Mononuclear cell (primary cell): ENCODE results near the gene EIF1AY. TPM values are rescaled to one million over a fixed set of nuclear protein-coding genes. Genes with fewer than 3 reads are reported as not detected.
"Not testable (repeated sequence)": the region's sequence is repeated elsewhere in the genome, so short reads cannot be mapped to it uniquely, and the experiment has no call there.

Experiments used
- H3K27me3 ChIP-seq: 2 replicates; pipeline ENCODE4 v1.6.0; 2011; ENCODE audit warnings: low read length, control low read depth; ENCODE audit not compliant: insufficient read depth
- H3K4me1 ChIP-seq: 2 replicates; pipeline ENCODE4 v1.5.1; 2011; ENCODE audit warnings: mild to moderate bottlenecking, low read length, control low read depth; ENCODE audit not compliant: insufficient read depth
- H3K4me3 ChIP-seq: 2 replicates; pipeline ENCODE4 v1.5.1; 2011; ENCODE audit warnings: mild to moderate bottlenecking, low read length, moderate library complexity
- H3K9me3 ChIP-seq: 2 replicates; pipeline ENCODE4 v1.5.1; 2011; ENCODE audit warnings: low read depth, mild to moderate bottlenecking, control low read depth, low read length
- total RNA-seq: library from RNA; depleted of rRNA; stranded (reverse); fragments of >200 nt; gene quantifications from one replicate; pipeline ENCODE4 v1.2.3, GENCODE V29; 2012

EIF1AY gene, protein sequence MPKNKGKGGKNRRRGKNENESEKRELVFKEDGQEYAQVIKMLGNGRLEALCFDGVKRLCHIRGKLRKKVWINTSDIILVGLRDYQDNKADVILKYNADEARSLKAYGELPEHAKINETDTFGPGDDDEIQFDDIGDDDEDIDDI
- not detected for total RNA-seq

DNA sequence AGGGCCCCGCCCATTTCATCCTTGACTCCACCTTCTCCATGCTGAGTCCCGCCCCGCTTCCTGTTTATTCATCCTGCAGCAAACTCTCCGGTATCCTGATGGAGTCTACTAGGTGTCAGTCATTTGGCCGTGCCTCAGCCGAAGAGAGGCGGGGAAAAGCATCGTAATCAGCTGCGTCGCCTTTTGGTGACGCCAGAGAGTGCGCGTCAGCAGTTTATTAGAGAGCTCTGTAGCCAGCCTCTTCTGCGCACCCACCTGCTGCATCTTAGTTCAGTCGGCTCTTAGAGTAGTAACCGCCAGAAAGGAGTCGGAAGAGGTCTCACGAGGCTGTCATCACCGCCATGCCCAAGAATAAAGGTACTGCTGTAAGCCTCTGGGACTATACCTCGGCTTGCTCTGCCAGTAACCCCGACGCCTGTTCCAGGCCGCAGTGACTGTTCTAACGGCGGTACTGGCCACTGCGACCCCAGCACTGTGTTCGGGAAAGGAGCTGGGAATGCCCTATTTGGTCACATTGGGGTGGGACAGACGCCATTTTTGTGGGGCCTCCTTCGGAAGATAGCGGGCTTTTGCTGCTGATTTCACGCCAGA is at the start of gene EIF1AY:
EIF1AY (plus strand) TSS at position 246 of the 591 bp plus-strand sequence; CDS start at position 342, 96 bp downstream.
- Histone ChIP-seq H3K27me3 (no peaks in the 10 kb centered on the region), H3K4me1 (peaks cover 10% of the 10 kb centered on the region), H3K4me3 (peak within 1 kb of the TSS; percentile 78), H3K9me3 (no peaks in the 10 kb centered on the region)

DNA sequence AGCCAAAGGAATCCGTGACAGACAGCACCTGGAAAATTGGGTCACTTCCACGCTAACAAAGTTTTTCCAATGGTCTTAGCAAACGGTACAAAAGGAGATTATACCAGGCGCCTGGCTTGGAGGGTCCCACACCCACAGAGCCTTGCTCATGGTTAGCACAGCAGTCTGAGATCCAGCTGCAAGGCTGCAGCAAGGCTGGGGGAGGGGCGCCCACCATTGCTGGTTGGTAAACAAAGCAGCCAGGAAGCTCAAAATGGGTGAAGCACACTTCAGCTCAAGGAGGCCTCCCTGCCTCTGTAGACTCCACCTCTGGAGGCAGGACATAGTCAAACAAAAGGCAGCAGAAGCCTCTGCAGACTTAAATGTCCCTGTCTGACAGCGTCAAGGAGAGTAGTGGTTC is 47.1 kb upstream of the EIF1AY start:
- Histone ChIP-seq H3K9me3 (no peaks in the 10 kb centered on the region), H3K27me3 (no peaks in the 10 kb centered on the region), H3K4me1 (no peaks in the 10 kb centered on the region), H3K4me3 (no peak overlapping the region)

DNA sequence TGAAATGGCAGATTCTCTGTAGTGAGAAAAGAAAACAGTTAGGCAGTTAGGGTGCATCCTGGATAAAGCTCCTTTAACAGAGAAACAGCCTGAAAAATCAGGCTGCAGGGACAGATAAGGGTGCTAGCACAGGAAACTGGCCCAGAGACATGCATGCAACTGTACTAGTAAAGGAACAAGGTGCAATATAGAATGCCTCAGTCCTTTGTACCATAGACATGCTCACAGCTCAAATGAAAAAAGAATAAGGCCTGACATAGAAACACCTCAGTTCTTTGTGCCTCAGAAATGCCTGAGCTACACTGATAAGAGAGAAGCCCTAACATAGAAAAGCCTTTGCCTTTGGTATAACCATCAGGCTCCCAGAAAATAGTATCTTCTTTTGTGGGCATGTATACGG is 37.4 kb upstream of the EIF1AY start:
- no peaks in the 10 kb centered on the region for H3K27me3 ChIP-seq
- H3K4me3 ChIP-seq: no peak overlapping the region
- H3K9me3 ChIP-seq: no peaks in the 10 kb centered on the region
- no peaks in the 10 kb centered on the region for H3K4me1 ChIP-seq

DNA sequence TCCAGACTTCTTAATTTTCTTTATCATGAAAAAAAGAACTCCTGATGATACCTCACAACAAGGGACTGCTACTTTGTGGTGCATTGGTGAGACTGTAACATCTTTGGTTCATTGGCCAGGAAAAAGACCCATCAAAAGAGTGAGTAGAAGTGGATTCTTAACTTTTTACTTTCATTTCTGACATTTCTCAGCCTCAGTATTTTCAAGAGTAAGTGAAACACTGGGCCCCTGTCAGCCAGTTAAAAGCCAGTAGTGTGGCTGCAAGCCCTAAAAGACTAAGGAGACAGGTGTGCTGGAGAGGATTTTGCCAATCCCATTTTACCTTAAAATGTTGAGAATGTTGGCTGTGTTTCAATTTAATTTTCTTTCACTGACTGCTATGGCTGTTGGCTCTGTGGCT is 36.6 kb upstream of the EIF1AY start:
- H3K27me3 ChIP-seq: no peaks in the 10 kb centered on the region
- no peak overlapping the region for H3K4me3 ChIP-seq
- no peaks in the 10 kb centered on the region for H3K9me3 ChIP-seq

DNA sequence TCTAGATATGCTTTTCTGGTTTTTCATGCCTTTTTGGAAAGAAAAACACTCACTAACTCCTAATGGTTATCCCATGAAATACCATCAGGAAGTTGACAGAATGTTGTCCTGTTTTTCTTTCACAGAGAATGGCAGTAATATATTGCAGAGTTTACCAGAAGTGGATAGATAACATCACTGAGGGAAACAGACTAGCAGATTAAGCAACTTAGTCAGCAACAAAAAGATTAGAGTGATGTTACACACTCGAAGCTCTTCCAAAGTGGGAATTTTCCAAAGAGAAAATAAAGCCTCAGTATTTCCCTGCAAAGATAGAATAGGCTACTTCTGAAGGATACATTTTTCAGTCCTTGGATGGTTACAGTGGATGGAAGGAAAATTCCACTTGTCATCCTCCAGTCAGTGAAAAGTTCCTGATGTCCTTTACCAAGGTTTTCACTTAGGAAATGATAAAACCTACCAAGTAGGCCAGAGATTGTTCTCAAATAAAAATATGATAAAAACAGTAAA is 31.1 kb upstream of the EIF1AY start:
- no peak overlapping the region for H3K4me3 ChIP-seq
- H3K27me3 ChIP-seq: no peaks in the 10 kb centered on the region
- H3K4me1 ChIP-seq: no peaks in the 10 kb centered on the region

More for the DNA sequence above, 36.6 kb upstream of the EIF1AY start:
- no peaks in the 10 kb centered on the region for H3K4me1 ChIP-seq

DNA sequence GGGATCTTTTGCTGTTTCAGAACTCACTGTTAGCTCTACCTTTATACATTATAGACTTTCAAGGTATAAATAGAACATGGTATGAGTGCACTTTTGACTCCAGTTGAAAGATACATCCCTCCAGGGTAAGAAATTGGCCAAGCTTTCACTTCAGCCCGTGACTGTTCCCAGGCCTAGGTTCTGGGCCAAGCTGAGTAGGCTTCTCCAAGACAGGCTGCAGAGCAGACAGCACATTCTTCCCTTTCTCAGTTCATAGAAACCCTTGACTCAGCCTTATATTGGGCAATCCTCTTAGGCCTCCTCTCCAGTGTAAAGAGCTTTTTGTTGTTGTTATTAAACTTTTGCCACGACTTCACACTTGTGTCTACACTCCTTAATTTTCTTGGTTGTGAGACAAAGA is 29.5 kb upstream of the EIF1AY start:
- no peaks in the 10 kb centered on the region for H3K27me3 ChIP-seq
- no peaks in the 10 kb centered on the region for H3K4me1 ChIP-seq
- no peaks in the 10 kb centered on the region for H3K9me3 ChIP-seq
- H3K4me3 ChIP-seq: no peak overlapping the region

More for the DNA sequence above, 31.1 kb upstream of the EIF1AY start:
- H3K9me3 ChIP-seq: no peaks in the 10 kb centered on the region

DNA sequence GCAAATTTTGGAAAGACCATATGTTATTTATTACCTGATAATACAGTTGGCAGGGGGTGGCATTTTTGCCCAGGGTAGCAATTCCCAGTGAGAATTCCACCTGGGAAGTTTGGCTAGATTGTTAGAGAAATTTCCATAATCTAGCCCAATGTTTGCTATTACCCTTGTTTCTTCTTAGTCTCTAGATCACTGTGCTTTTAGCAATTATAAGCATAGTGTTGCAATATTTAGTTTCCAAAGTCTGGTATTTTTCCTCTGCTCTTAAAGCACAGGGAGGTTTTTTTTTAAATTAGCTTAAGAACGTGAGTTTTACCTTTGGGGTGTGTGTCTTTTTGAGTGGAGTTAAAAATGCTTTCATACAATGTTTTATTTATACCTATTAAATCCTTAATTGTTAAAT is 26.3 kb upstream of the EIF1AY start:
- no peaks in the 10 kb centered on the region for H3K9me3 ChIP-seq
- H3K4me3 ChIP-seq: no peak overlapping the region
- H3K27me3 ChIP-seq: no peaks in the 10 kb centered on the region
- H3K4me1 ChIP-seq: no peaks in the 10 kb centered on the region

DNA sequence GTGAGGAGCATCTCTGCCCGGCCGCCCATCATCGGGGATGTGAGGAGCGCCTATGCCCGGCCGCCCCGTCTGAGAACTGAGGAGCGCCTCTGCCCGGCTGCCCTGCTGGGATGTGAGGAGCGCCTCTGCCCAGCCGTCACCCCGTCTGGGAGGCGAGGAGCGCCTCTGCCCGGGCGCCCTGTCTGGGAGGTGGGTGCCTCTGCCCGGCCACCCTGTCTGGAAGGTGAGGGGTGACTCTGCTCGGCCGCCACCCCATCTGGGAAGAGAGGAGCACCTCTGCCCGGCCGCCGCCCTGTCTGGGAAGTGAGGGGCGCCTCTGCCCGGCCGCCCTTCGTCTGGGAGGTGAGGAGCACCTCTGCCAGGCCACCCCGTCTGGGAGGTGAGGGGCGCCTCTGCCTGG is 23.7 kb upstream of the EIF1AY start:
- H3K4me1 ChIP-seq: no peaks in the 10 kb centered on the region
- no peak overlapping the region for H3K4me3 ChIP-seq
- no peaks in the 10 kb centered on the region for H3K9me3 ChIP-seq
- H3K27me3 ChIP-seq: no peaks in the 10 kb centered on the region

DNA sequence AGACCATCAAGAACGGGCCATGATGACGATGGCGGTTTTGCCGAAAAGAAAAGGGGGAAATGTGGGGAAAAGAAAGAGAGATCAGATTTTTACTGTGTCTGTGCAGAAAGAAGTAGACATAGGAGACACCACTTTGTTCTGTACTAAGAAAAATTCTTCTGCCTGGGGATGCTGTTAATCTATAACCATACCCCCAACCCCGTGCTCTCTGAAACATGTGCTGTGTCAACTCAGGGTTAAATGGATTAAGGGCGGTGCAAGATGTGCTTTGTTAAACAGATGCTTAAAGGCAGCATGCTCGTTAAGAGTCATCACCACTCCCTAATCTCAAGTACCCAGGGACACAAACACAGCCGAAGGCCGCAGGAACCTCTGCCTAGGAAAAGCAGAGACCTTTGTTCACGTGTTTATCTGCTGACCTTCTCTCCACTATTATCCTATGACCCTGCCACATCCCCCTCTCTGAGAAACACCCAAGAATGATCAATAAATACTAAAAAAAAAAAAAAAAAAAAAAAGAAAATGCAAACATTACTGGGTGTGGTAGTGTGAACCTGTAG is 22.7 kb upstream of the EIF1AY start:
- not testable (repeated sequence) for H3K4me3 ChIP-seq, H3K9me3 ChIP-seq, H3K27me3 ChIP-seq, H3K4me1 ChIP-seq

DNA sequence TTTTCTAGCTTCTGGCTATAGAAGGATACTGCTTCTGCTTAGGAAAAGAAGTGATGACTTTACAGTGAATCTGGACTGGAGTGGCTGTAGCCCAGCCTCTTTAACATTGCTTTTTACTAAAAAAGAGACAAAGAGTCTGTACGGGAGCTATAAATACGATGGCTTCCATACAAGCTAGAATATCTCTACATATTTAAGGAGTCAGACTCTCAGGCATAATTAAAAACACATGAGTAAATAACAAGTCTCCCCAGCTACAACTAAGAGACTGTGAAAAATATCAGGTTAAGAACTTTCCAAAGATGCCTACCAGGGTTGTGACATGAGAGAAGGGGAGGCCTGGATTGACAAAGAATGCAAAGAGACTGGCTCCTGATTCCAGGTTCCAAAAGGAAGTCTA is 19.8 kb upstream of the EIF1AY start:
- no peaks in the 10 kb centered on the region for H3K9me3 ChIP-seq
- H3K4me3 ChIP-seq: no peak overlapping the region
- H3K4me1 ChIP-seq: no peaks in the 10 kb centered on the region
- no peaks in the 10 kb centered on the region for H3K27me3 ChIP-seq

DNA sequence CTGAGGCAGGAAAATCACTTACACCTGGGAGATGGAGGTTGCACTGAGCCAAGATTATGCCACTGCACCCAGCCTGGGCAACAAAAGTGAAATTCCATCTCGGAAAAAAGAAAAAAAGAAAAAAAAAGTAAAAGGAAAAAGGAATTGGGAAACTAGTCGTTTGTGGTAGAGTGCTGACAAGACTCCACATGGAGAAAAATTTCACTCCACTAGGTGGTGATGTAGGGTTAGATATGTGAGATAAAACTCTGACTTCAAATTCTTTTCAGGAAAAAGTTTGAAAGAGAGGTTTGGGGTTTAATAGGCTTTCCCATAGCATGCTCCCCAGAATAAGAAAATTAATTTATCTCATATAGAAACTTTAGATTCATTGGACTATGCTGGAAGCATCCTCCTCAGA is 16.9 kb upstream of the EIF1AY start:
- no peaks in the 10 kb centered on the region for H3K4me1 ChIP-seq
- H3K4me3 ChIP-seq: no peak overlapping the region
- no peaks in the 10 kb centered on the region for H3K9me3 ChIP-seq
- no peaks in the 10 kb centered on the region for H3K27me3 ChIP-seq

DNA sequence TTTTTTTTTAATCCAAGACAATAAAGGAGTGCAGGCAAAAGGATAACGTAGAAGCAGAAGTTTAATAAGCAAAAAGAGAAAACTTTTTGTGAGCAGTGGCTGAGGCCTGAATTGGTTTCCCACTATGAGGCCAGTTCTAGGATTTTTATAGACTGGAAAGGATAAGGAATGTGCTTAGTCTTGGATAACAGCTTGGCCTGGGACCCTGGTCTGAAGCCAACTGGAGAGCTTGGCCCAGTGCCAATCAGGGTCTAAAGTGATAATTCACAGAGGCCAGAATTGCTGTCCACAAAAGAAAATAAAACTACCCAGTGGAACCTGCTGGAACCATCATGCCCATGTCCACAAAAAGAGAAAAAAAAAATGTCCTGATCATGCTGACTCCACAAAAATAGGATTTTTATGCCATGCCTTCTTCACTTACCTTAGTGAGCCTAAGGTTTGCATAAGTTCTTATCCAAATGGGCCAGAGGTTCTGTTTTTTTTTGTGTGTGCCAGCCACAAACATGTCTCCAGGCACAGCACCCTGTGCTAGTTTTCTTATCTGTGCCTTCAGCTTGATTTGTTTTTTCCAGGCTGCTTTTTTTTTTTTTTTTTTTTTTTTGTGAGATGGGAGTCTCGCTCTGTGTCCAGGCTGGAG is 15.6 kb upstream of the EIF1AY start:
- Histone ChIP-seq H3K4me1 (no peaks in the 10 kb centered on the region), H3K9me3 (no peaks in the 10 kb centered on the region), H3K4me3 (no peak overlapping the region), H3K27me3 (no peaks in the 10 kb centered on the region)

DNA sequence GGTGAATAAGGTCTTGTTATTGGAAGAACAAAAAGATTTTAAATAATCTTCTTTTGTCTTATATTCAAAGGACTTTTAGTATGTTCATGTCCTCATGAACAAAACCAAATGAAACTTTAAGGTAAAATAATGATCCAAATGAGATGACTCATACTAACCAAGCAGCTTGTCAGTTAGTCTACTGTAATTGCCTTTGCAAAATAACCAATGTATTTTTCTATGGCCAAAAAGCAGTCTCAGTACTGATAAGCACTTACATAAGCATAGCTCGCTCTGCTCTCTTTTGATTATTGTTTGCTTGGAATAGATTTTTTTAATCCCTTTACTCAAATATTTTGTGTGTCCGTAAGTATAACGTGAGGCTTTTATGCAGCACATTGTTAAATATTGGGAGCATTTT is 4.3 kb upstream of the EIF1AY start:
- no peaks in the 10 kb centered on the region for H3K27me3 ChIP-seq
- H3K4me3 ChIP-seq: no peak overlapping the region

DNA sequence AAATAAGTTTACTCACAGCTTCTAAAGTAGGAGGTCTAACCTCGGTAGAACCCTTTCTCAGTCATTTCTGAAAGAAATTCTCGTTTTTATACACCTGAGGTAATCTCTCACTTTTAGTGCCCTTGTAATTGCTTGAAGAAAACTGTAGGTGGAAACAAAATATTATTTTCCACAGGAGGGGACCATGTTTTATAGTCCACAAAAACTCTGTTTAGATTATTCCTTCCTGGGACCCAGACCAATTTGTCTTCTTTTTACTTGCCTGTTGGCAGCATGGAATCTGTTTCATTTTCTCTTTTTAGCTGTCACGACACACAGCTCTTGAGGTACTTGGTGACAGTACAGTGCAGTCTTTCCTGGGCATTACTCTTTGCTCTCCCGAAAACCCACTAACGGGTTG is 930 bp downstream of the EIF1AY start:
- Histone ChIP-seq H3K27me3 (no peaks in the 10 kb centered on the region), H3K4me3 (peak overlapping the region; percentile 78), H3K9me3 (no peaks in the 10 kb centered on the region), H3K4me1 (peaks cover 10% of the 10 kb centered on the region)

More for the DNA sequence above, 4.3 kb upstream of the EIF1AY start:
- Histone ChIP-seq H3K9me3 (no peaks in the 10 kb centered on the region), H3K4me1 (no peaks in the 10 kb centered on the region)

DNA sequence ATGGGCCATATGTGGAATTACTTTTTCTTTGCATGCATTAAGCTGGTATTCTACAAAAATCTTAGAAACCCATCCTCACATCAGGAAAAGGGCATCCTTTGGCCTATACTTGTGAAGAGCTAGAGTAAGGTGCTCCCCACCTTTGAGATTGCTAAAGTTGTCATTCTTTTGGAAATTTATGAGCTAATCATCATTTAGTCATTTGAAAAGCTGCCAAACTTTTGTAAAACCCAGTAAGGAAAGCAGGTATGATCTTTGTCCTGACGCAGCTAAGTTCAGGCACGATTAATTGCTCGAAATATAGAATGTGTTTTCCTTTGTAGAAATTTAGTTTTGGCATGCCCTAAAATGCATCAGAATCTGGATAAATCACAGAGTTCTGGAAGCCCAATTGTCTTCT is 2.6 kb downstream of the EIF1AY start:
- peaks cover 10% of the 10 kb centered on the region for H3K4me1 ChIP-seq
- no peak overlapping the region for H3K4me3 ChIP-seq
- H3K9me3 ChIP-seq: no peaks in the 10 kb centered on the region
- no peaks in the 10 kb centered on the region for H3K27me3 ChIP-seq
